ENCODE results near the gene TCF7L1. TPM values are rescaled to one million over a fixed set of nuclear protein-coding genes. Genes with fewer than 3 reads are reported as not detected.

Gene TCF7L1
- polyA plus RNA-seq, 3 donors, result 39.7 to 44.7 (median 42.9) TPM

GRCh38 chr2:85160966-85161960 is 28.1 kb downstream of the TCF7L1 start:
- no peak for DNase-seq (ENCODE audit: low read depth in 3 of 3, low spot score in 2 of 3)

- no peak for DNase-seq (ENCODE audit: low read depth in 3 of 3, low spot score in 2 of 3)
Measured at GRCh38 chr2:85162746-85163301, 29.6 kb downstream of the TCF7L1 start.

- DNase-seq (ENCODE audit: low read depth in 3 of 3, low spot score in 2 of 3), result no peak
Measured at GRCh38 chr2:85163675-85164074, 30.5 kb downstream of the TCF7L1 start.

- no peak for DNase-seq (ENCODE audit: low read depth in 3 of 3, low spot score in 2 of 3)
Measured at GRCh38 chr2:85164145-85164569, 31.0 kb downstream of the TCF7L1 start.

GRCh38 chr2:85165088-85165690 is 32.0 kb downstream of the TCF7L1 start:
- no peak for DNase-seq (ENCODE audit: low read depth in 3 of 3, low spot score in 2 of 3)

- DNase-seq (ENCODE audit: low read depth in 3 of 3, low spot score in 2 of 3), result no peak
Measured at GRCh38 chr2:85166021-85166420, 32.8 kb downstream of the TCF7L1 start.

GRCh38 chr2:85167479-85167878 is 34.3 kb downstream of the TCF7L1 start:
- no peak for DNase-seq (ENCODE audit: low read depth in 3 of 3, low spot score in 2 of 3)

- no peak for DNase-seq (ENCODE audit: low read depth in 3 of 3, low spot score in 2 of 3)
Measured at GRCh38 chr2:85168942-85169341, 35.8 kb downstream of the TCF7L1 start.

GRCh38 chr2:85169581-85169980 is 36.4 kb downstream of the TCF7L1 start:
- no peak for DNase-seq (ENCODE audit: low read depth in 3 of 3, low spot score in 2 of 3)

- no peak for DNase-seq (ENCODE audit: low read depth in 3 of 3, low spot score in 2 of 3)
Measured at GRCh38 chr2:85170938-85171475, 37.8 kb downstream of the TCF7L1 start.

- no peak for DNase-seq (ENCODE audit: low read depth in 3 of 3, low spot score in 2 of 3)
Measured at GRCh38 chr2:85171916-85172315, 38.7 kb downstream of the TCF7L1 start.

GRCh38 chr2:85173909-85174308 is 40.7 kb downstream of the TCF7L1 start:
- no peak for DNase-seq (ENCODE audit: low read depth in 3 of 3, low spot score in 2 of 3)

GRCh38 chr2:85174943-85175342 is 41.8 kb downstream of the TCF7L1 start:
- DNase-seq (ENCODE audit: low read depth in 3 of 3, low spot score in 2 of 3), result no peak

- DNase-seq (ENCODE audit: low read depth in 3 of 3, low spot score in 2 of 3), result no peak
Measured at GRCh38 chr2:85175369-85176299, 42.4 kb downstream of the TCF7L1 start.

- no peak for DNase-seq (ENCODE audit: low read depth in 3 of 3, low spot score in 2 of 3)
Measured at GRCh38 chr2:85177031-85177824, 44.0 kb downstream of the TCF7L1 start.

GRCh38 chr2:85178154-85178553 is 45.0 kb downstream of the TCF7L1 start:
- no peak for DNase-seq (ENCODE audit: low read depth in 3 of 3, low spot score in 2 of 3)

GRCh38 chr2:85178980-85179411 is 45.8 kb downstream of the TCF7L1 start:
- DNase-seq (ENCODE audit: low read depth in 3 of 3, low spot score in 2 of 3), result no peak

- DNase-seq (ENCODE audit: low read depth in 3 of 3, low spot score in 2 of 3), result no peak
Measured at GRCh38 chr2:85179541-85179940, 46.3 kb downstream of the TCF7L1 start.
